HCT116 (cell line): Measurements from ENCODE around the gene AAR2. TPM values are rescaled to one million over a fixed set of nuclear protein-coding genes. Genes with fewer than 3 reads are reported as not detected.

Source experiments
- ATAC-seq: fragments of 200-7000 bp; cut with Tn5 transposase; 2 replicates; pipeline ENCODE4 v1.9.1; 2020; ENCODE audit warnings: mild to moderate bottlenecking, moderate library complexity
- BruUV-seq: library from RNA; stranded (reverse); fragments of 400-500 nt; replicated peaks from 2 replicates; lab custom pipeline; 2021; lab: Mats Ljungman, UMichigan
- CTCF ChIA-PET: fragments of 300-600 bp; sonication (Branson Sonifier 250); formaldehyde crosslinking; loops from one replicate; lab custom pipeline; 2021; ENCODE audit warnings: antibody characterized with exemption; lab: Charles Lee
- POLR2A ChIA-PET: fragments of 300-600, 350-600 bp; sonication (Branson Sonifier 250); formaldehyde crosslinking; loops from one replicate; lab custom pipeline; 2021; ENCODE audit warnings: antibody characterized with exemption; lab: Charles Lee
- RAD21 ChIA-PET, 2 experiments: fragments of 300-600 bp; sonication (Branson Sonifier 250); formaldehyde crosslinking; loops; one replicate each; lab custom pipeline; 2023; ENCODE audit warnings: low total read pairs in 2 of 2; ENCODE audit not compliant: uncharacterized antibody in 2 of 2, unreplicated experiment in 2 of 2, low non-redundant PET in 1 of 2; lab: Charles Lee
- DNase-seq: peaks from one replicate; pipeline ENCODE4 v3.0.0-alpha.2; 2010; ENCODE audit warnings: low read depth, low spot score
- H2AFZ ChIP-seq: fragments of 200-600 bp; shearing (Covaris generic), sonication (generic); 2 replicates; pipeline ENCODE4 v1.6.1; 2017; ENCODE audit warnings: low read depth, mixed run types, mixed read lengths, antibody characterized with exemption, low read length; ENCODE audit not compliant: poor library complexity, severe bottlenecking
- H3K27ac ChIP-seq: 2 replicates; pipeline ENCODE4 v1.5.1; 2012; ENCODE audit warnings: low read depth, low read length
- H3K27me3 ChIP-seq: fragments of 200-600 bp; sonication (generic); 2 replicates; pipeline ENCODE4 v1.6.1; 2016; ENCODE audit warnings: mixed run types, low read length, mixed read lengths; ENCODE audit not compliant: insufficient read depth
- H3K36me3 ChIP-seq, 2 experiments: fragments of 200-500 bp in 1 of 2; fragments of 200-600 bp in 1 of 2; sonication (Bioruptor generic) in 1 of 2; sonication (generic) in 1 of 2; 2 replicates each; pipeline versions ENCODE4 v1.5.1 to v1.6.1; 2014 to 2016; ENCODE audit warnings: low read length in 2 of 2, inconsistent platforms in 1 of 2, mixed read lengths in 1 of 2, mixed run types in 1 of 2; ENCODE audit not compliant: insufficient read depth in 2 of 2, control insufficient read depth in 1 of 2
- H3K4me1 ChIP-seq, 2 experiments: fragments of 200-600 bp in 1 of 2; sonication (generic) in 1 of 2; 2 replicates each; pipeline versions ENCODE4 v1.5.1 to v1.6.1; 2012 to 2017; ENCODE audit warnings: low read length in 2 of 2, inconsistent platforms in 1 of 2, mild to moderate bottlenecking in 1 of 2, mixed read lengths in 1 of 2, mixed run types in 1 of 2, moderate library complexity in 1 of 2; ENCODE audit not compliant: insufficient read depth in 2 of 2, control insufficient read depth in 1 of 2
- H3K4me2 ChIP-seq: fragments of 200-600 bp; sonication (generic); 2 replicates; pipeline ENCODE4 v1.6.1; 2017; ENCODE audit warnings: mixed run types, low read length, mixed read lengths
- H3K4me3 ChIP-seq, 2 experiments: fragments of 200-600 bp in 1 of 2; sonication (generic) in 1 of 2; replicated peaks in 1 of 2; 2 replicates each; pipeline ENCODE4 v1.5.1; 2011 to 2016; ENCODE audit warnings: low read length in 2 of 2, control low read depth in 1 of 2, low read depth in 1 of 2, mild to moderate bottlenecking in 1 of 2, mixed read lengths in 1 of 2, mixed run types in 1 of 2
- H3K79me2 ChIP-seq: fragments of 200-600 bp; sonication (generic); 2 replicates; pipeline ENCODE4 v1.6.1; 2017; ENCODE audit warnings: mild to moderate bottlenecking, mixed run types, low read length, moderate library complexity, mixed read lengths; ENCODE audit not compliant: insufficient read depth
- H3K9ac ChIP-seq: fragments of 200-600 bp; sonication (generic); 2 replicates; pipeline ENCODE4 v1.6.1; 2016; ENCODE audit warnings: low read length, mixed read lengths
- H3K9me2 ChIP-seq: fragments of 200-600 bp; sonication (generic), shearing (Covaris generic); 2 replicates; pipeline ENCODE4 v1.6.1; 2017; ENCODE audit warnings: mixed run types, mild to moderate bottlenecking, moderate library complexity; ENCODE audit not compliant: insufficient read depth
- H3K9me3 ChIP-seq, 2 experiments: fragments of 200-500 bp in 1 of 2; fragments of 200-600 bp in 1 of 2; sonication (Bioruptor generic) in 1 of 2; sonication (generic) in 1 of 2; 2 replicates each; pipeline ENCODE4 v1.6.1; 2014 to 2017; ENCODE audit warnings: low read length in 2 of 2, mixed read lengths in 2 of 2, inconsistent platforms in 1 of 2, low read depth in 1 of 2, mild to moderate bottlenecking in 1 of 2, mixed run types in 1 of 2, moderate library complexity in 1 of 2; ENCODE audit not compliant: control insufficient read depth in 1 of 2, insufficient read depth in 1 of 2
- H4K20me1 ChIP-seq: fragments of 200-600 bp; sonication (generic), shearing (Covaris generic); 2 replicates; pipeline ENCODE4 v1.6.1; 2017; ENCODE audit warnings: mixed run types, mild to moderate bottlenecking, moderate library complexity; ENCODE audit not compliant: insufficient read depth
- CBX3 ChIP-seq: IDR thresholded peaks from 2 replicates; pipeline ENCODE4 v1.6.1; 2012; ENCODE audit warnings: low read depth
- ELF1 ChIP-seq: IDR thresholded peaks from 2 replicates; pipeline ENCODE4 v1.6.1; 2012; ENCODE audit warnings: low read depth, borderline replicate concordance
- EZH2 ChIP-seq: fragments of 200-600 bp; sonication (generic); IDR thresholded peaks from 2 replicates; pipeline ENCODE4 v1.6.1; 2017; ENCODE audit warnings: antibody characterized with exemption, mixed run types
- RAD21 ChIP-seq: IDR thresholded peaks from 2 replicates; pipeline ENCODE4 v1.6.1; 2012; ENCODE audit warnings: low read depth, mild to moderate bottlenecking
- SRF ChIP-seq: IDR thresholded peaks from 2 replicates; pipeline ENCODE4 v1.6.1; 2012; ENCODE audit warnings: low read depth
- TCF7L2 ChIP-seq: IDR thresholded peaks from 2 replicates; pipeline ENCODE4 v1.7.0; 2011; ENCODE audit warnings: borderline replicate concordance, inconsistent platforms; ENCODE audit not compliant: insufficient read depth, insufficient read length; ENCODE audit errors: extremely low read depth
- intact Hi-C: fragments of 100-400 bp; cut with micrococcal nuclease; formaldehyde crosslinking; loops from 2 replicates; pipeline ENCODE4 v1.10.0; 2022
- total RNA-seq: library from RNA; stranded (reverse); gene quantifications from one replicate; pipeline ENCODE4 v1.2.1, GENCODE V29; 2021; ENCODE audit not compliant: unreplicated experiment
- TF ChIP-seq, protein P1 (sequence below): IDR thresholded peaks from 2 replicates; pipeline ENCODE4 v1.6.1; 2012; ENCODE audit warnings: low read depth

Gene AAR2
- total RNA-seq, 1 experiment from 2014 or later, result 23.3 TPM

- TF ChIP-seq, protein P1, sequence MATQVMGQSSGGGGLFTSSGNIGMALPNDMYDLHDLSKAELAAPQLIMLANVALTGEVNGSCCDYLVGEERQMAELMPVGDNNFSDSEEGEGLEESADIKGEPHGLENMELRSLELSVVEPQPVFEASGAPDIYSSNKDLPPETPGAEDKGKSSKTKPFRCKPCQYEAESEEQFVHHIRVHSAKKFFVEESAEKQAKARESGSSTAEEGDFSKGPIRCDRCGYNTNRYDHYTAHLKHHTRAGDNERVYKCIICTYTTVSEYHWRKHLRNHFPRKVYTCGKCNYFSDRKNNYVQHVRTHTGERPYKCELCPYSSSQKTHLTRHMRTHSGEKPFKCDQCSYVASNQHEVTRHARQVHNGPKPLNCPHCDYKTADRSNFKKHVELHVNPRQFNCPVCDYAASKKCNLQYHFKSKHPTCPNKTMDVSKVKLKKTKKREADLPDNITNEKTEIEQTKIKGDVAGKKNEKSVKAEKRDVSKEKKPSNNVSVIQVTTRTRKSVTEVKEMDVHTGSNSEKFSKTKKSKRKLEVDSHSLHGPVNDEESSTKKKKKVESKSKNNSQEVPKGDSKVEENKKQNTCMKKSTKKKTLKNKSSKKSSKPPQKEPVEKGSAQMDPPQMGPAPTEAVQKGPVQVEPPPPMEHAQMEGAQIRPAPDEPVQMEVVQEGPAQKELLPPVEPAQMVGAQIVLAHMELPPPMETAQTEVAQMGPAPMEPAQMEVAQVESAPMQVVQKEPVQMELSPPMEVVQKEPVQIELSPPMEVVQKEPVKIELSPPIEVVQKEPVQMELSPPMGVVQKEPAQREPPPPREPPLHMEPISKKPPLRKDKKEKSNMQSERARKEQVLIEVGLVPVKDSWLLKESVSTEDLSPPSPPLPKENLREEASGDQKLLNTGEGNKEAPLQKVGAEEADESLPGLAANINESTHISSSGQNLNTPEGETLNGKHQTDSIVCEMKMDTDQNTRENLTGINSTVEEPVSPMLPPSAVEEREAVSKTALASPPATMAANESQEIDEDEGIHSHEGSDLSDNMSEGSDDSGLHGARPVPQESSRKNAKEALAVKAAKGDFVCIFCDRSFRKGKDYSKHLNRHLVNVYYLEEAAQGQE, result no peak
- no peak for TF ChIP-seq CBX3
- no peak for TF ChIP-seq ELF1
Measured at GRCh38 chr20:36304786-36305495, 68.7 kb downstream of the AAR2 start (continued).

DNA sequence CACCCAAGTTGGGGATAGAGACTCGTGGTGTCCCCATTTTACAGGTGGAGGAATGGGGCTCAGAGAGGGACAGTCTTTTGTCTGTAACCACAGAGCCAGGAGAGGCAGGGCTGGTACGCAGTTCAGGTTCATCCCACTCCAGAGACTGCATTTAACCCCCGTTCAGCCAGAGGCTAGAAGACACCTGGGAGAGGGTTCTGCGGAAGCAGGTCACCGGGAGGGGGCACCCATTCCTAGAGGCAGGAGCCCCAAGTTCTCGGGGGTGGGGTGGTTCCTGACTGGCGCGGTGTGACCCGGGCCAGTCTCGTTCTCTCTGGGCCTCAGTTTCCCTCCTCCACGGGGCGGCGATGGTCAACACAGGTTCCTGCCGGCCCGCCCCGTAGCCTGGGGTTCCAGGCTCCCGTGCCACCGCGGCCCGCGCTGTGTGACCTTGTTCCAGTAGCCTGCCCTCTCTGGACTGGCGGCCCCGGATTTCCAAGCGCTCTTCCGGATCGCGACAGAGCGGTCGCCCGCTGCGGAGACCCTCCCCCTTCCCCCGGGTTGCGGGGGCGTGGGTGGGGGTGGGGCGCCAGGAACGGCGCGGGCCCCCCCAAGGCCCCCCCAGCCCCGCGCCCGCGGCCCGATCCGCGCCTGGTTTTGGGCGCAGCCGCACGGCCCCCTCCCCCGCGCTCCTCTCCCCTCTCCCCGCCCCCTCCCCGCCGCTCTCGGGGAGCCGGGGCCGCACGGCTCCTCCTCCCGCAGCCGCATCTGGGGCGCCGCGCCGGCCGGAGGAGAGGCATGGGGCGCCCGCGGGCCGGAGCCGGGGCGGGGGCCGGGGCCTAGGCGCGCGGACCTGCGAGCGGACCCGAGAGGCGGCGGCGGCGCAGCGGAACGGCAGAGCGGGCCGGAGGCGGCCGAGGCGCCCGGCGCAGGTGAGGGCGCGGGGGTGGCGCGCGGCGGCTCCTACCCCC is 69.6 kb downstream of the AAR2 start, which contains the start of gene DLGAP4:
Gene DLGAP4, plus strand, starts transcription at position 738 of the 950 bp plus-strand sequence. CDS start 125,379 bp downstream, outside the sequence.
- H3K79me2 ChIP-seq, result no peaks in the 10 kb centered on the region
- no peak within 1 kb of the TSS for H3K27ac ChIP-seq
- TF ChIP-seq RAD21, result no peak
- TF ChIP-seq SRF, result no peak
- no peak for TF ChIP-seq TCF7L2
- no peak for TF ChIP-seq EZH2
- H3K4me3 ChIP-seq, result no peak within 1 kb of the TSS
- POLR2A ChIA-PET, result no interaction called here
- no peak within 1 kb of the TSS for H2AFZ ChIP-seq
- H3K4me2 ChIP-seq, result no peak within 1 kb of the TSS
- ATAC-seq, result no peak
- DNase-seq, result no peak
- peaks cover 29% of the 10 kb centered on the region for H3K27me3 ChIP-seq
- no peak within 1 kb of the TSS for H3K9ac ChIP-seq
- CTCF ChIA-PET, result no interaction called here
- H4K20me1 ChIP-seq, result no peaks in the 10 kb centered on the region
- no peaks in the 10 kb centered on the region for H3K9me3 ChIP-seq
- RAD21 ChIA-PET, result no interaction called here
- no peaks in the 10 kb centered on the region for H3K9me2 ChIP-seq
- BruUV-seq, result no TSS peak
- intact Hi-C loops, result no loop called here
- no peaks in the 10 kb centered on the region for H3K36me3 ChIP-seq
- no peaks in the 10 kb centered on the region for H3K4me1 ChIP-seq

Other genes with a start within 250 kb of the AAR2 start
- 42.1 TPM for gene EPB41L1, start 81.7 kb upstream of the AAR2 start, total RNA-seq
- gene DLGAP4, start 69.9 kb downstream of the AAR2 start, total RNA-seq, result 40.3 TPM